Measurements from ENCODE around the gene EXOC3L2.

GRCh38 chr19:45247136-45247535, 1.9 kb upstream of the EXOC3L2 start:
- TF ChIP-seq, protein P1, sequence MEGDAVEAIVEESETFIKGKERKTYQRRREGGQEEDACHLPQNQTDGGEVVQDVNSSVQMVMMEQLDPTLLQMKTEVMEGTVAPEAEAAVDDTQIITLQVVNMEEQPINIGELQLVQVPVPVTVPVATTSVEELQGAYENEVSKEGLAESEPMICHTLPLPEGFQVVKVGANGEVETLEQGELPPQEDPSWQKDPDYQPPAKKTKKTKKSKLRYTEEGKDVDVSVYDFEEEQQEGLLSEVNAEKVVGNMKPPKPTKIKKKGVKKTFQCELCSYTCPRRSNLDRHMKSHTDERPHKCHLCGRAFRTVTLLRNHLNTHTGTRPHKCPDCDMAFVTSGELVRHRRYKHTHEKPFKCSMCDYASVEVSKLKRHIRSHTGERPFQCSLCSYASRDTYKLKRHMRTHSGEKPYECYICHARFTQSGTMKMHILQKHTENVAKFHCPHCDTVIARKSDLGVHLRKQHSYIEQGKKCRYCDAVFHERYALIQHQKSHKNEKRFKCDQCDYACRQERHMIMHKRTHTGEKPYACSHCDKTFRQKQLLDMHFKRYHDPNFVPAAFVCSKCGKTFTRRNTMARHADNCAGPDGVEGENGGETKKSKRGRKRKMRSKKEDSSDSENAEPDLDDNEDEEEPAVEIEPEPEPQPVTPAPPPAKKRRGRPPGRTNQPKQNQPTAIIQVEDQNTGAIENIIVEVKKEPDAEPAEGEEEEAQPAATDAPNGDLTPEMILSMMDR (IDR thresholded peaks at IDR 0.05), result no peak
- no peak for TF ChIP-seq ZFX (IDR thresholded peaks at IDR 0.05; ENCODE audit: borderline replicate concordance)

All from 22Rv1 (cell line).